GM13977 (cell line): ENCODE data around the gene EIF3F.

Experiments
- DNase-seq: peaks from one replicate; pipeline ENCODE4 v3.0.0; 2012; ENCODE audit warnings: low spot score
- CTCF ChIP-seq: IDR thresholded peaks from 2 replicates; pipeline ENCODE4 v1.5.1; 2012; ENCODE audit warnings: mild to moderate bottlenecking, control low read depth; ENCODE audit not compliant: insufficient read depth; ENCODE audit errors: extremely low read depth, missing control alignments
- in situ Hi-C: fragments of 300-500 bp; cut with MboI; formaldehyde crosslinking; loops from one replicate; pipeline ENCODE4 v1.12.0; 2022; ENCODE audit warnings: low sequenced_read_pairs, low pct_unique_long_range_greater_than_20kb, mixed read lengths, inconsistent platforms; ENCODE audit not compliant: unreplicated experiment

EIF3F gene

GRCh38 chr11:8032122-8032521, 45.0 kb downstream of the EIF3F start:
- TF ChIP-seq CTCF = no peak
- in situ Hi-C loops = no loop called here
- DNase-seq = no peak

- in situ Hi-C loops = no loop called here
- no peak for TF ChIP-seq CTCF
- DNase-seq = no peak
Observed at GRCh38 chr11:8032576-8033304, 45.6 kb downstream of the EIF3F start.

- in situ Hi-C loops = no loop called here
- TF ChIP-seq CTCF = peak; percentile 87
- DNase-seq = peak; percentile 85
Observed at GRCh38 chr11:8033305-8034105, 46.4 kb downstream of the EIF3F start.

GRCh38 chr11:8034106-8034585, 47.0 kb downstream of the EIF3F start:
- in situ Hi-C loops = no loop called here
- no peak for DNase-seq
- TF ChIP-seq CTCF = no peak

- no peak for DNase-seq
- in situ Hi-C loops = no loop called here
- TF ChIP-seq CTCF = no peak
Observed at GRCh38 chr11:8034604-8035190, 47.6 kb downstream of the EIF3F start.

GRCh38 chr11:8035200-8035855, 48.2 kb downstream of the EIF3F start:
- in situ Hi-C loops = no loop called here
- no peak for TF ChIP-seq CTCF
- DNase-seq = no peak
